ENCODE data around the gene RNF128.

DNA sequence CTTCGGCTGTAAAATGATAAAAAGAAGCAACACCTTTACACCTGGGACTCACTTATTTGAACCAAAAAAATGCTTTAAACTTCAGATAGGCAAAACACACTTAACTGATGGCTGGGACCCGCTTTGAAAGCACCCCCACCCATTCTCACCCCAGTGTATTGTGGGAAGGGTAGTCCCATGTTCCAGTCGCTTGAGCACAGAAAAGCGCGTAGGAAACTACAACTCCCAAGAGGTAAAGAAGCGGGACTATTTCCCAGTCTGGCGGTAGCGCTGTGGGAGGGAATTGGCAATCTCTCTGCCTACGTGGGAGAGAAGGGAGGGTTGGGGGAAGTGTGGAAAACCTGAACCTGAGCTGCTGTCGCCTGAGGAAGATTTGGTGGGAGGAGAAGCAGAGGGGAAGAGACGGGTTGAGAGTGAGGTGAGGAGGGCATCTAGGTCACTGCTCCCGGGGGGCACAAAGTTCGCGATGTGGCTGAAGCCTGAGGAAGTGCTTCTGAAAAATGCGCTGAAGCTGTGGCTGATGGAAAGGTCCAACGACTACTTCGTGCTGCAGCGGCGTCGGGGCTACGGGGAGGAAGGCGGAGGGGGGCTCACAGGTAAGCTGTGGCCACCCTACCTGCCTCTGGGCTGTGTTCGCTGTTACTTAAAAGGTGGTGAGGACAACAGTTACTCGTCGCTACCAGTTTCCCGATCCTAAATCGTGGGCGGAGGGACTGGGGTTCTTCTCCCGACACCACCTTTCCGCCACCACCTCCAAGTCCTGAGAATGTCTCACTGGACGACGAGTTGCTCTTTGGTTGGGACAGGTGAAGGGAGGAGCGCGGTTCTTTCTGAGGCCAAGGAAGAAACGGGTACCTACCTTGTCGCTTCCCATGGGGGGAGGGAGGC, 76.1 kb downstream of the RNF128 start, which contains the start of gene TBC1D8B:
- TF ChIP-seq, protein P1, sequence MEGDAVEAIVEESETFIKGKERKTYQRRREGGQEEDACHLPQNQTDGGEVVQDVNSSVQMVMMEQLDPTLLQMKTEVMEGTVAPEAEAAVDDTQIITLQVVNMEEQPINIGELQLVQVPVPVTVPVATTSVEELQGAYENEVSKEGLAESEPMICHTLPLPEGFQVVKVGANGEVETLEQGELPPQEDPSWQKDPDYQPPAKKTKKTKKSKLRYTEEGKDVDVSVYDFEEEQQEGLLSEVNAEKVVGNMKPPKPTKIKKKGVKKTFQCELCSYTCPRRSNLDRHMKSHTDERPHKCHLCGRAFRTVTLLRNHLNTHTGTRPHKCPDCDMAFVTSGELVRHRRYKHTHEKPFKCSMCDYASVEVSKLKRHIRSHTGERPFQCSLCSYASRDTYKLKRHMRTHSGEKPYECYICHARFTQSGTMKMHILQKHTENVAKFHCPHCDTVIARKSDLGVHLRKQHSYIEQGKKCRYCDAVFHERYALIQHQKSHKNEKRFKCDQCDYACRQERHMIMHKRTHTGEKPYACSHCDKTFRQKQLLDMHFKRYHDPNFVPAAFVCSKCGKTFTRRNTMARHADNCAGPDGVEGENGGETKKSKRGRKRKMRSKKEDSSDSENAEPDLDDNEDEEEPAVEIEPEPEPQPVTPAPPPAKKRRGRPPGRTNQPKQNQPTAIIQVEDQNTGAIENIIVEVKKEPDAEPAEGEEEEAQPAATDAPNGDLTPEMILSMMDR (IDR thresholded peaks at IDR 0.05; ENCODE audit: low read depth, low read length, missing input control): no peak
- no peak for TF ChIP-seq TAF1 (conservative IDR thresholded peaks at IDR 0.05)
- TF ChIP-seq, protein P2, sequence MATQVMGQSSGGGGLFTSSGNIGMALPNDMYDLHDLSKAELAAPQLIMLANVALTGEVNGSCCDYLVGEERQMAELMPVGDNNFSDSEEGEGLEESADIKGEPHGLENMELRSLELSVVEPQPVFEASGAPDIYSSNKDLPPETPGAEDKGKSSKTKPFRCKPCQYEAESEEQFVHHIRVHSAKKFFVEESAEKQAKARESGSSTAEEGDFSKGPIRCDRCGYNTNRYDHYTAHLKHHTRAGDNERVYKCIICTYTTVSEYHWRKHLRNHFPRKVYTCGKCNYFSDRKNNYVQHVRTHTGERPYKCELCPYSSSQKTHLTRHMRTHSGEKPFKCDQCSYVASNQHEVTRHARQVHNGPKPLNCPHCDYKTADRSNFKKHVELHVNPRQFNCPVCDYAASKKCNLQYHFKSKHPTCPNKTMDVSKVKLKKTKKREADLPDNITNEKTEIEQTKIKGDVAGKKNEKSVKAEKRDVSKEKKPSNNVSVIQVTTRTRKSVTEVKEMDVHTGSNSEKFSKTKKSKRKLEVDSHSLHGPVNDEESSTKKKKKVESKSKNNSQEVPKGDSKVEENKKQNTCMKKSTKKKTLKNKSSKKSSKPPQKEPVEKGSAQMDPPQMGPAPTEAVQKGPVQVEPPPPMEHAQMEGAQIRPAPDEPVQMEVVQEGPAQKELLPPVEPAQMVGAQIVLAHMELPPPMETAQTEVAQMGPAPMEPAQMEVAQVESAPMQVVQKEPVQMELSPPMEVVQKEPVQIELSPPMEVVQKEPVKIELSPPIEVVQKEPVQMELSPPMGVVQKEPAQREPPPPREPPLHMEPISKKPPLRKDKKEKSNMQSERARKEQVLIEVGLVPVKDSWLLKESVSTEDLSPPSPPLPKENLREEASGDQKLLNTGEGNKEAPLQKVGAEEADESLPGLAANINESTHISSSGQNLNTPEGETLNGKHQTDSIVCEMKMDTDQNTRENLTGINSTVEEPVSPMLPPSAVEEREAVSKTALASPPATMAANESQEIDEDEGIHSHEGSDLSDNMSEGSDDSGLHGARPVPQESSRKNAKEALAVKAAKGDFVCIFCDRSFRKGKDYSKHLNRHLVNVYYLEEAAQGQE (IDR thresholded peaks at IDR 0.05): no peak
- TF ChIP-seq, protein P3, sequence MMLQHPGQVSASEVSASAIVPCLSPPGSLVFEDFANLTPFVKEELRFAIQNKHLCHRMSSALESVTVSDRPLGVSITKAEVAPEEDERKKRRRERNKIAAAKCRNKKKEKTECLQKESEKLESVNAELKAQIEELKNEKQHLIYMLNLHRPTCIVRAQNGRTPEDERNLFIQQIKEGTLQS (IDR thresholded peaks at IDR 0.05): no peak
- no peak for TF ChIP-seq HNF4G (IDR thresholded peaks at IDR 0.05)

Data from liver (tissue), 3 donors.